GM20431 (cell line): ENCODE data around the gene CEP128.

Experiments used
- in situ Hi-C: fragments of 300-500 bp; cut with MseI, MboI; formaldehyde crosslinking; loops from one replicate; pipeline ENCODE4 v1.15.0; 2020; ENCODE audit warnings: low sequenced_read_pairs; ENCODE audit not compliant: unreplicated experiment

Gene CEP128

DNA sequence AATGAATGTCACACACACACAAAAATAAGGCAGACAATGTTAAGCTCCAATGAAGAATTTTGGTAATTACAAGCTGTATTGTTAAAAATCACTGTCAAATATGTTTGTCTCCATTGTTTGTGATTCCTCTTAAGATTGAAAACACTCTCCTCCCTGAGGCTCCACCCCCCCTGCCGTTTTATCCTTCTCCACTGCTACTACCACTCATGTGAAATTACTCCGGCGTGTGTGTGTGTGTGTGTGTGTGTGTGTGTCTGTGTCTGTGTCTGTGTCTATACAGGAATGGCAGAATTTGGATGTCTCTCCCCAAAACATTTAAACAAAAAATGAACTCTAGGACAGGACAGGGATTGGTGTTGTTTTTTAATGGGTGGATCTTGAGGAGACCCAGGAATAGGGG, 365.1 kb downstream of the CEP128 start:
- in situ Hi-C loops = no loop called here

DNA sequence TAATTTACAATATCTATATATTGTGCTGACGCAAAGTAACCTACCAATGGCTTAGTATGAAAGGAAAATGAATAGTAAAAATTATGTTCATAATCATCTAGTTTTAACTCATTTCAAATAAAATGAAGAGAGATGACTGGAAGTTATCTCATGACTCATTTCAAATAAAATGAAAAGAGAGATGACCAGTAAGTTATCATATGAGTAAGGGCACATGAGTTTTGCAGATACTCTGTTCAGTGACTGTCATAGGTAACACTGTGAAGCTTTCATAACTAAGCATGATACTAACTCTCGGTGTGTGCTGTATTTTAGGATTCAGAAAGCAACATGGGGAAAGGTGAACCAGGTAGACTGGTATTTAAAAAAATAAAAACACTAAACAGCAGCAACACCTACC, 365.8 kb downstream of the CEP128 start:
- in situ Hi-C loops = no loop called here

DNA sequence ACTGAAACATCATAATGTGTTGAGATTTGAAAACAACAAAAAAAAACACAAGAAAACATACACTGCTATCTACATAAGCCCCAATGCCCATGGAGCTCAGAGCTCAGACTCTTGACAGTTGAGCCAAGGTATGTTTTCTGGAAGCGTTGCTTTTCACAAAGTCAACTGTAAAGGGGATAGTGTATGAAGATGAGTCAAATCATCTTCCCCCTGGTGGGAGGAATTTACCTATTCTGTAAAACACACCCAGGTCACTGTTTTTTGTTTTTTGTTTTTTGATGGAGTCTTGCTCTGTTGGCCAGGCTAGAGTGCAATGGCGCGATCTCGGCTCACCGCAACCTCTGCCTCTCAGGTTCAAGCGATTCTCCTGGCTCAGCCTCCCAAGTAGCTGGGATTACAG, 368.9 kb downstream of the CEP128 start:
- in situ Hi-C loops = no loop called here

DNA sequence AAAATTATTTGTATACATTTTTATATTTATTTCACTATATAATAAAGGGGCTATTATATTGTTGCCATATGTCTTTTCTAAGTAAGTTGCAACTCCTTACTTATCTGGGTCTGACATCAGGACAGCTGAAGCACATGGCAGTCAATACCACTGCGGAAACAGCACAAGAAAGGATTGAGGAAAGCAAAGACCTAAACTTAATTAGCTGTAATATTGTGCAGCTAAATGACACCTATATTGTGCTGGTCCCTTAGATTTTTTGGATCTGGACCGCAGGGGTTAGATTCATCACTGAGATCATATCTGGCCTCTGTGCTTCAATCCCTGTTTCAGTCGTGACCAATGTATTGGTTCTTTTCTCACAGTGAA, 370.6 kb downstream of the CEP128 start:
- in situ Hi-C loops = no loop called here

DNA sequence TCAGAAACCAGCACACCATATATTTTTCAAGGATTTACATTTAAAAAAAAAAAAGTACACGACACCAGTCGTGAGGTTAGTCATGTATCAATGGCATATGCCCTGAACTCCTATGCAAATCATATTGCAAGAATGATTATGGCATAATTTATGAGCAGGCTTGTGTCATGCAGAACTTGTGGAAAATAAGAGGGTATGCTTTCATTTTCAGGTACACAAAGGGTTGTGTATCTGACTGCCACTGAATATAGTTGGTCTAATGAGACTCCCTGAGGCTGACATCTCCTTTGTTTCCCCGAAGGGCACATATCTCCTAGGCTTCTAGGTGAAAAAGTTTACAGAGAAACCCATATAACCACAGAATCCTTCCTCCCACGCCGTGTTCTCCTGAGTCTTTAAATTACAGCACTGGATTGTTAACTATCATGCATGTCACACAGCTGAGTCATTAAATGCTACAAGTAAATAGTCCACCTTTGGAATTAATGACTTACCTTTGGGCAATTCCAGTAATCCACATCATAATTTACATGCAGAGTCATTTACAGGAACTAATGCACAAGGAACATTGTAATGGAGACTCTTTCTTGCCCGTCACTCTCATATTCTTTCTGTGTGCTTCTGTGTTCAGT, 373.5 kb downstream of the CEP128 start:
- in situ Hi-C loops = no loop called here

DNA sequence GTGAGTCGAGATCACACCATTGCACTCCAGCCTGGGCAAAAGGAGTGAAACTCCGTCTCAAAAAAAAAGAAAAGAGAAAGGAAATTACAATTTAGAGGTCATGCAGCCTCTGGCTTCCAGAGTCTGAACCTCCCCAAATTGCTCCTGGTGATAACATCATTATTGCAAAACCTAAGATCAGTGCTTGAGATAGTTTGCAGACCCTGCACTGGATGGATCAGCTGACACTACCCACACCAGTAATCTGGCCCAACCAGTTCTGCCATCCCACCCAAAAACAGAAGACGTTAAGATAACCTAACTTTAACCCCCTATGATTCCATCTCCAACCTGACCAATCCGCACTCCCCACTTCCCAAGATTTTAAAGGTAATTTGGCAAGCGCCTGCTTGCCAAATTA, 376.5 kb downstream of the CEP128 start:
- in situ Hi-C loops = no loop called here

DNA sequence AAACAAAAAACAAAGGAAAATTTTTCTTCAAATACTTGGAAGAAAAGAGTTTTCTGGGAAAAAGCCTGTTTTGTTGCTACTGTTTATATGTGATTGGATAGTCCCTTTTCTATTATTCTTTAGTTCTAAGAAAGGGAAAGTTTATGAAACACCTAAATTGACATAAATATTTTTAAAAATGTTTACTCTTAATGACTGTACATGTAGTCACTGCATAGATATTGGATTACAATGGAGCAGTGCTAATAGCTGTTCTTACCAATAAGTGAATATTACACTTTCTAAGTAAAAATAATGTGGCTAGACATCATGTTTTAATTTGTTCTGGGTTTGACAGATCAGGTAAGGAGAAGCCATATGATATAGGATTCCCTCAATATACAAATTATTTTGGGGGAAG, 377.5 kb downstream of the CEP128 start:
- in situ Hi-C loops = no loop called here

DNA sequence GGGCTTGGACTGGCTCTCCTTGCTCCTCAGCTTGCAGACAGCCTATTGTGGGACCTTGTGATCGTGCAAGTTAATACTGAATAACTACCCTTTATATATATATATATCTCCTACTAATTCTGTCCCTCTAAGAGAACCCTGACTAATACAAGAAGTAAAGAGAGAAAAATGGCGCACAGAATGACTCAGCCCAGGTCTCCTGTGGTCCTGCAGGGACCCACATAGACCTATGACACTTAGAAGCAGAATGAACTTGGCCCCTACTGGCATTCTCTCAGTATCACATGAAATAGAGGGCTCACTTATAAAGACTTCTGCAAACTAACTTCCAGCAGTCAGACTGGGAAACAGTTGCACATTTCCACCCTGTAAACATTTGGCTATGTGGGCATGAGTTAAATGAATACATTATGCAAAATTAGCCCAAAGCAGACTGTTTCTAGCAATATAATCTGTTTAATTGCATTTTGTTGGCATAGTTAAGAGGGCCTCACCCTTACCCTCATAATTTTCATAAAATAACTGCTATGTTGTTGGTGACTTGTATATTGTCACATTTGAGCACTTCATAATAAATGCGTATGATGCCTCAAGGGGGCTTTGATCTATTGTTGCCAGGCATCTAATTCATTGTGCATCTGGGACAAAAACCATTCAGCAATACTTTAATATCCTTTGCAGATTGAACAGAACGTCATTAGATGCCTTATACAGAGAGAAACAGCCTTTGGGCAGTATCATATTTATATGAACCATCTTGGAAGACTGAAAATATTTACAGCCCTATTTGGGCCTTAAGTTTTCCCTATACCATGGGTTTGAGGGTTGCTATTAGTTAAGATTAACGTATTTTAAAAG, 380.5 kb downstream of the CEP128 start:
- in situ Hi-C loops = no loop called here

DNA sequence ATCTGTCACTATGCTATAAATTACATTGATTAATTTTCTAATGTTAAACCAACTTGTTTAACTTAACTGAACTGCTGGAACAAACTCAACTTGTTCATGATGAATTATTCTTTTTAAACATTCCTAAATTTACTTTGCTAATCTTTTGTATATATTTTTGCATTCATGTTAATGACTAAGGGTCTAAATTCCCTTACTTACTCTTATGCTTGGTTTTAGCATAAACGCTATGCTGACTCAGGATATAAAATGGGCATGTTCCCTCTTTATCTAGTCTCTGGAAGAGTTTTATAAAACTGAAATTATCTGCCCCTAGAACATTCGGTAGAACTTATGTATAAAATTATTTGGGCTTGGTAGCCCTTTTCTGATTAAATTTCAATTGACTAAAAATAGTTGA, 387.4 kb downstream of the CEP128 start:
- in situ Hi-C loops = no loop called here

DNA sequence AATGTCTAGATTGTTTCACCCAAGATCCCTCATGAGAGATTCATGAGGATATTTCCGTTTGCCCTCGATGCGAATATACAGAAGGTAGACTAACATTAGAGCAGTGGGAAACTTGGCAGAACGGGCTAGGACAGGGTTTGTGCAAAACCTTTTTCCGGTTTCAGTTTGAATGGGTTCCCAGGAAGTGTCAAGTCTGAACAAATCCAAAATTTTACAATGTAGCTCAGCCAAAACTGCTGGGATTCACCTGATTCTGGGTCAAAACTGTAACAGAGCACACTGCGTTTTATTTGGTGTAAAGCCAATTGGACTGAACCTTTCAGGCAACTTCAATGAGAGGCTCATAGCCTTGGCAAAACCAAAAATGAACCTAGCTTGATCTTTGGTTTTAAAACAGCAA, 392.4 kb downstream of the CEP128 start:
- in situ Hi-C loops = no loop called here

DNA sequence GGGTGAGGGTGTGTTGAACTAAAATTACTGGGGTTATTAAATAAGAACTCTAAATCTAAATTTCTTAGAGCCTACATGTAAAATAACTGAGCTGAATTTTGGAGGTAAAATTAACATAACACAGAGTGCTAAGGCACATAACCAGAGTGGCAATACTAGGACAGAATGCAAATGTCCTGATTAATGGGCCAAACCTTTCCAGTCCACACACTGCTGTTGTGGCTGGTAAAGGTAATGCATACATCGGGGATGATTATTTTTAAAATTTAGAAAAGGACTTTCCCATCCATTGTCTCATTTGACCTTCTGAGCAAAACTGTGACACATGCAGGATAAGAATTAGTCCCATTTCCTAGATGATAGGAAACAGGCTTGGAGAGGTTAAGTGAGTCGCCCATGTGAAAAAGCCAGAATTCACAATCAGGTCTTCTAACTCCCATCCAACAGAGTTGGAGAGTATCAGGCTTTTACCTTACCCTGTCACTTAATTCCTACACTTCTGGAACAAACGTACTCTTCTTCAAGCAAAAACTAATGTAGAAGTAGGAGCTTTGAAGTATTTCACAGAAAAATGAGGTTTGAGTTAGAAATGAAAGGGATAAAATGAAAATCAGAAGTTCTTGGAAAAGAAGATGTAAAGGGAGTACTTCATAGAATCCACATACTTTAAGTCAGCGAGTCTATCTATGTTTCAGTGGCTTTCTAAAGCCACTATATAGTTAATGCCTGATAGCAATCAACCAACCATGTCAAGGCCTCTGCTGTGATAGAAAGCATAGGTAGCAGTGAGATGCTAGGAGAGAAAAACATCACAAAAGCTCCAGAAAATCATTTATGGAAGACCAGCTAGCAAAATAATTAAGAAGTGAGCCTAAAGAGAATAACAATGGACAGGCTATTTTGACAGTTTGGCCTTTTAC, 395.3 kb downstream of the CEP128 start:
- in situ Hi-C loops = no loop called here

DNA sequence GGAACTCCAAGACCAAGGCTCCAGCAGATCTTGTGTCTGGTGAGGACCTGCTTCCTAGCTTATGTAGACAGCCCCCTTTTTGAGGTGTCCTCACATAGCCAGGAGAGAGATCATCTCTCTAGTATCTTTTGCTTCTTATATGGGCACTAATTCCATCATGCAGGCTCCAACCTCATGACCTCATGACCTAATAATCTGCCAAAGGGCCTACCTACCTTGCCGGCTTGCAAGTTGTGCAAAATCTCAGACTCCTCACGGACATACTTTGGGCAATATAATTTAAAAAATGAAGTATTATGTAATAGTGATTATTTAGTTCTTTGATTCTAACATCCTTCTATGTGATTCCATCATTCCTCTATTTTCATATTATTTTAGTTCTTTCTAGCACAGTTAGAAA, 397.2 kb downstream of the CEP128 start:
- in situ Hi-C loops = no loop called here

DNA sequence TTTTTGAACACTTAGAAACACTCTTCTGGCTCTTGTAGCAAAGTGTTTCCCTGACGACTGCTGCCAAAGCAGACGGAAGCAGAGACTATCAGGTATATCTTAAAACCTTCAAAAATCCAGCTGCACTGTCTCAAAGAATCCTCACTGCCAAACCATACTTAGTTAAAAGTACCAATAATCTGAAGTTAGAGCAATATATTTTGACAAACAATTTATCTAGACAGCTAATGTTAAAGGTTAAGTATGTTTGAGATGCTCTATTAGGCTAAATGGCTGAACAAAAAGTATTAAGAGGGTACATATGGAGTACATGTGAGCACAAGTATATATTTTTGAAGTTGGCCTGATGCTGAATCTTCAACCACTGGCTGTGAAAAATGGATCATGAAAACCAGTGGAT, 398.3 kb downstream of the CEP128 start:
- in situ Hi-C loops = no loop called here

DNA sequence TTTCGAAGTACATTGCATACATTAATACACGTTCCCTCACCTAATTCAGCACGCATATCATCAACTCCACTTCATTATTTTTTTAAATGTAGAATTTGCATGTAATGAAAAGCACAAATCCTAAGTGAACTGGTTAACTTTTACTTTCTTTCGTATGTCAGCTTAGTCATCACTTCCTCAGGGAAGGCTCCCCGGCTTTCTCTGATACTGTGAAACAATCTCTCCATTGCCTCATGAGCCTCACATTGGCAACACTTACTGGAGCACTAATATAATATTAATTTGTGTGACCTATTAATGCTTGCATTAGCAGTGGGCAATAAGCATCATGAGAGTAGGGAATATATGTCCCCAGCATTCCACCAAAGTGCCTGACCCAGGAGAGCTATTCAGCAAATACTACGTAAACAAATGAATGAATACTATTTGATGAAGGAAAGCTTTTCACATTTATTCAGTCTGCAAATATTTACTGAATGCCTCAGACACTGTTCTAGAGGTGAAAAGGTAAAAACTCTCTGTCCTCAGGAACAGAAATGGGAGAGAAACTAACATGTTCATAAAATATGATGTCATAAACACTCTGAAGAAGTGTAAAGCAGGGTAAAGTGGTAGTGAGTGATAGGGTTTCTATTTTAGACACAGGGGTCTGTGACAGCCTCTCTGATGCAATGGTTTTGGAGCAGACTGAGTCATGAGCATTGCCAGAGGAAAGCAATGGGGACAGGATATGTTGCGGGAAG, 402.7 kb downstream of the CEP128 start:
- in situ Hi-C loops = no loop called here

DNA sequence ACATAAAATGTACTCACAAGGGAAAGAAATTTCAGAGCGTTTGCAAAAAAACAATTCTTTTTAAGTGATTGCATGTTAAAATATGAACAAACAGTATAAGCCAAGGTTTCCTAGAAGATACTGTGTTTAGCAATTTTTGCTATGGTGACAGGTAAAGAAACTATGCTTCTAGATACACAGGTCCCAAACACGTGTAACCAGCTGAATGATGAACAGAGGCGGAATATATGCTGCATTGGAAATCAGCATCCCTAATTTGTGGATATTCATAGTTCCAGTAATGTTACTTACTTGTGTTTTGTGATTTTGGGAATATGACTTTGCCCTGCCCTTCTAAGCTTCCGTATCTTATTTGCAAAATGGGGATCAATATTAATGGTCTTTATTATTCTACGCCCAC, 403.9 kb downstream of the CEP128 start:
- in situ Hi-C loops = no loop called here

DNA sequence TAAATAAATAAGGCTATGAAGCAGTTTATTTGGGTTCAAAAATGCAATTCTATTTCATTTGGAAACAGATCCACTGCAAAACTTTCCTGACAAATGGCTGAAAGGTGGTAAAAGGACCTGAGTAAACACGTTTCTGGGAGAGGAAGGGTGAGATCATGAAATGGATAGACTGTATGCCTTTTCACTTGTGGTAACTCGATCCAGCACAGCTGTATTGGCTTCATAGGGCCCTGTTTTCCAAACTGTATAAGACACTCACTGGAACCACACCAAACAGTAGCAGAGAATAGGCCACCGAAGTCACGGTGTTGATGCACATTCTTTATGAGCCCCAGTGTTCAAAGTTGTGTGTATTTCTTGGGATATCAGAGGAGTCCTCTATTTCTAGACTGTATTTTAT, 405.1 kb downstream of the CEP128 start:
- in situ Hi-C loops = no loop called here

DNA sequence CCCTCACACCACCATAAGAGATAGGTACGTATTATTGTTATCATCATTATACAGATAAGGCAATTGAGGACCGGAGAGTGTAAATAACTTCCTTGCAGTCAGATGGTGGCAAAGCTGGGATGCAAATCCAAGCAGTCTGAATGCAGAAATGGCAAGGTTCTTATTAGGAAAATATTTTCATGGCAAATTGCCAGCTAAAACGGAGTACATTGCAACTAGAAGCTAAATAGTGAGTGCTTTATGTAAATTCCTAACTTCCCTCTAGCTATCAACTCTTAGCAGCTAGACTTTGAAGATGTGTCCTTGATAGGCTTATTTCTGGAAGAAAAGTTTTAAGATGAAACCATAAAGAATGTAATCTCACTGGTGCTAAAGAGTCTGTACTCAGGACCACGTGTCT, 406.4 kb downstream of the CEP128 start:
- in situ Hi-C loops = no loop called here

DNA sequence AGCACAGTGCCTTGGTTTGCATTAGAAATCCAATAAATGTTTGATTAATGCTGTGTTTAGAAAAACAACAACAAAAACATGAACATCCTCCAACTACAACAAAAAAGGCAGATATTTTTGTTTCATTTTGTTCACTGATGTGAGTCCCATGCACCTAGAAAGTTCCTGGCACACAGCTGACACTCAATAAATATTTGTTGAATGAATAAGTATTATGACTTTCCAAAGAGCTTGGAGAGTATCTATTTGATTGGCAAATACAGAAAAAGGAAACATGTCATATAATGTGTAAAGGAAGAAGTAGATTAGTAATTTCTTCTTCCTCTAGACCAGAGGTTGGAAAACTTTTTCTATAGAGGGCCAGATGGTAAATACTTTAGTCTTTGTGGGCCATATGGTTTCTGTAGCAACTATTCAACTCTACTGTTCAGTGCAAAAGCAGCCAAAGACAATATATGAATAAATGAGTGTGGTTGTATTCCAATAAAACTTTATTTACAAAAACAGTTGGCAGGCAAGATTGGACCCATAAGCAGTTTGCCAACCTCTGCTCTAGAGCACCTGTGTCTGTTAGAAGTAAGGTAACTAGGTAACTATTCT, 417.9 kb downstream of the CEP128 start:
- in situ Hi-C loops = no loop called here

DNA sequence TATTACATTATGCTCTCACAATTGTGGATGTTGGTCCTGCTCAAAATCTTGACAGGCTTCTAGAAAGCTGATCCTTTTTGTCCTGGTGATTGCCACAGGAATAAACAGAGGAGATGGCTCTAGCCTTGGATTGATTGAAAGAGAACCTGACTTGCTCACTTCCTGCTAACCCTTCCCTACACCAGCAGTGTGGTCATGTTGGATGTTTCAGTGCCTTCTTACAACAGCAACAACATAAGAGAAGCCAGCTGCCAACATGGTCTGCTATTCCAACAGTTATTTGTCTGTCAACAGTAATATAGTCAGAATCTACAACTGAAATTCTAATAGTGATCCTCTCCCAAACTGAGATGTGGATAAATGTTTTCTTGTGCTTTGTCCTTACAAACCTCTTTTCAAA, 418.6 kb downstream of the CEP128 start:
- in situ Hi-C loops = no loop called here

DNA sequence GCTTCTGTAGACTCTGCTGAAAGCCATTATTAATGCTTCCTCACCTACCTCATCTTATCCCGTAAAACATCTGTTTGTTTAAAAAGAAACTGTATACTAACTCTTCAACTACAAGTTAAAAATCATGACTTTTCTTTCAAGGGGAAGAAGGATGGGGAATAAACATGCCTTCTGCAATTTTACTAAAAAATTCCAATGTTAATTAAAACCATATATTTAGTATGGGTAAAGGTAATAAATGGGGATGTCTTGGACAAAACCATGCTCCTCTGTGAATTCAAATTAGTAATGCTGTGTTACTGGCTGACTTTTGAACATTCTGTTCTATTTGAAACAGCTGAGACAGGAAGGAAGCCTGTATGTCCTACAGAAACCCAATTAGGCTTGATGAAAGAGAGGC, 419.1 kb downstream of the CEP128 start:
- in situ Hi-C loops = no loop called here
